Transverse colon (tissue), 4 donors: ENCODE measurements around the gene ASB5.

Experiments used
- POLR2A ChIP-seq: fragments of 450-650 bp; IDR thresholded peaks from one replicate; pipeline ENCODE4 v1.6.1; 2016; ENCODE audit warnings: antibody characterized with exemption, mild to moderate bottlenecking, moderate library complexity
- POLR2AphosphoS5 ChIP-seq, 3 donors: sonication (generic); formaldehyde crosslinking; IDR thresholded peaks; one replicate each; pipeline ENCODE4 v1.6.1; 2016; ENCODE audit warnings: antibody characterized with exemption in 3 of 3
- TF ChIP-seq, protein P1 (sequence below), 5 experiments: fragments of 200-600 bp in 3 of 5; fragments of 450-650 bp in 2 of 5; sonication (generic) in 3 of 5; IDR thresholded peaks; 1 replicate in 2 of 5; 2 replicates in 3 of 5; pipeline ENCODE4 v1.5.1; 2016 to 2017; ENCODE audit warnings: antibody characterized with exemption in 5 of 5, inconsistent platforms in 3 of 5, mild to moderate bottlenecking in 2 of 5, moderate library complexity in 1 of 5

DNA sequence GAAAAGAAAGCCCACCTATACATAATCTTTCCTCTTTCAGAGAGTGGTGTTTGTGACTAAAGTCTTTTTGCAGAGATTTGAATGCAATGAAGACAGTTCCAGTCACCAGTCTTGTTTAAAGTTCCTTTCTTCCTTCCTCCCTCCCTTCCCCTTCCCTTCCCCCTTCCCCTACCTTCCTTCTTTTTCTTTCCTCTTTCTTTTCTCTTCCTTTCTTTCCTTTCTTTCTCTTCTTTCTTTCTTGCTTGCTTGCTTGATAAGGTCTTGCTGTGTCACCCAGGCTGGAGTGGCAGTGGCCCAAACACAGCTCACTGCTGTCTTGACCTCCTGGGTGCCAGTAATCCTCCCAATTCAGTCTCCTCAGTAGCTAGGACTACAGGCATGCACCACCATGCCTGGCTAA is 19.0 kb upstream of the ASB5 start:
- TF ChIP-seq, protein P1, sequence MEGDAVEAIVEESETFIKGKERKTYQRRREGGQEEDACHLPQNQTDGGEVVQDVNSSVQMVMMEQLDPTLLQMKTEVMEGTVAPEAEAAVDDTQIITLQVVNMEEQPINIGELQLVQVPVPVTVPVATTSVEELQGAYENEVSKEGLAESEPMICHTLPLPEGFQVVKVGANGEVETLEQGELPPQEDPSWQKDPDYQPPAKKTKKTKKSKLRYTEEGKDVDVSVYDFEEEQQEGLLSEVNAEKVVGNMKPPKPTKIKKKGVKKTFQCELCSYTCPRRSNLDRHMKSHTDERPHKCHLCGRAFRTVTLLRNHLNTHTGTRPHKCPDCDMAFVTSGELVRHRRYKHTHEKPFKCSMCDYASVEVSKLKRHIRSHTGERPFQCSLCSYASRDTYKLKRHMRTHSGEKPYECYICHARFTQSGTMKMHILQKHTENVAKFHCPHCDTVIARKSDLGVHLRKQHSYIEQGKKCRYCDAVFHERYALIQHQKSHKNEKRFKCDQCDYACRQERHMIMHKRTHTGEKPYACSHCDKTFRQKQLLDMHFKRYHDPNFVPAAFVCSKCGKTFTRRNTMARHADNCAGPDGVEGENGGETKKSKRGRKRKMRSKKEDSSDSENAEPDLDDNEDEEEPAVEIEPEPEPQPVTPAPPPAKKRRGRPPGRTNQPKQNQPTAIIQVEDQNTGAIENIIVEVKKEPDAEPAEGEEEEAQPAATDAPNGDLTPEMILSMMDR (IDR thresholded peaks at IDR 0.05) = no peak
- no peak for TF ChIP-seq POLR2A
- no peak for TF ChIP-seq POLR2AphosphoS5 (IDR thresholded peaks at IDR 0.05)
